Raji (cell line): ENCODE data around the gene TEX261.

Source experiments
- POLR2A ChIP-seq: IDR thresholded peaks from 2 replicates; pipeline ENCODE4 v1.6.1; 2011; ENCODE audit warnings: low read depth, low read length, control low read depth; ENCODE audit not compliant: insufficient read depth

Gene TEX261

GRCh38 chr2:70936979-70937811, 57.5 kb downstream of the TEX261 start:
- 0 out of 2 replicates have a peak, but pooled peaks have one; percentile 14 for TF ChIP-seq POLR2A

GRCh38 chr2:70936165-70936978, 58.3 kb downstream of the TEX261 start:
- no peak for TF ChIP-seq POLR2A
